SU-DHL-6 (cell line): Measurements from ENCODE around the gene PDZRN3.

Experiments used
- H2AFZ ChIP-seq: fragments of 200-600 bp; sonication (generic); 2 replicates; pipeline ENCODE4 v1.6.1; 2014; ENCODE audit warnings: low read depth, mild to moderate bottlenecking, moderate library complexity, mixed read lengths, antibody characterized with exemption, low read length; ENCODE audit not compliant: severe bottlenecking
- H3F3A ChIP-seq: fragments of 200-600 bp; shearing (Covaris generic); 2 replicates; pipeline ENCODE4 v1.6.0; 2016; ENCODE audit warnings: antibody characterized with exemption, mild to moderate bottlenecking; ENCODE audit not compliant: insufficient read depth
- H3K27ac ChIP-seq: fragments of 200-600 bp; sonication (generic); 2 replicates; pipeline ENCODE4 v1.5.1; 2016; ENCODE audit warnings: low read depth, mild to moderate bottlenecking, low read length, moderate library complexity, mixed read lengths
- H3K27me3 ChIP-seq: fragments of 200-600 bp; sonication (generic), shearing (Covaris generic); 2 replicates; pipeline ENCODE4 v1.6.0; 2014; ENCODE audit warnings: mild to moderate bottlenecking, low read length
- H3K36me3 ChIP-seq: fragments of 200-600 bp; sonication (generic); 2 replicates; pipeline ENCODE4 v1.6.1; 2014; ENCODE audit warnings: mild to moderate bottlenecking, low read length, mixed read lengths
- H3K4me2 ChIP-seq: fragments of 300-600, 200-600 bp; shearing (Covaris generic), sonication (generic); 2 replicates; pipeline ENCODE4 v1.6.0; 2014; ENCODE audit warnings: low read length, low read depth, mild to moderate bottlenecking; ENCODE audit not compliant: poor library complexity, severe bottlenecking
- H3K4me3 ChIP-seq: fragments of 200-600 bp; sonication (generic); 2 replicates; pipeline ENCODE4 v1.5.1; 2014; ENCODE audit warnings: antibody characterized with exemption, low read length, mild to moderate bottlenecking, mixed read lengths; ENCODE audit not compliant: insufficient read depth, poor library complexity, severe bottlenecking
- H3K79me2 ChIP-seq: fragments of 200-600 bp; sonication (generic); 2 replicates; pipeline ENCODE4 v1.6.1; 2014; ENCODE audit warnings: mild to moderate bottlenecking, low read length, moderate library complexity; ENCODE audit not compliant: insufficient read depth
- H3K9ac ChIP-seq: fragments of 200-600 bp; sonication (generic); 2 replicates; pipeline ENCODE4 v1.7.0; 2014; ENCODE audit warnings: mild to moderate bottlenecking, low read length
- H3K9me2 ChIP-seq: fragments of 200-600 bp; sonication (generic); replicated peaks from 2 replicates; pipeline ENCODE4 v1.6.1; 2014; ENCODE audit warnings: low read length; ENCODE audit not compliant: insufficient read depth
- H3K9me3 ChIP-seq: fragments of 200-600 bp; sonication (generic); 2 replicates; pipeline ENCODE4 v1.6.1; 2014; ENCODE audit warnings: low read length, mixed read lengths; ENCODE audit not compliant: insufficient read depth
- H4K20me1 ChIP-seq: fragments of 200-600 bp; sonication (generic); 2 replicates; pipeline ENCODE4 v1.6.1; 2014; ENCODE audit warnings: low read depth, mild to moderate bottlenecking, antibody characterized with exemption, low read length, moderate library complexity, mixed read lengths
- CTCF ChIP-seq: fragments of 200-600 bp; sonication (generic); IDR thresholded peaks from one replicate; pipeline ENCODE4 v1.5.1; 2017; ENCODE audit warnings: antibody characterized with exemption, mild to moderate bottlenecking, low read length, moderate library complexity; ENCODE audit not compliant: insufficient read depth, poor library complexity, severe bottlenecking
- EZH2phosphoT487 ChIP-seq: fragments of 200-600 bp; sonication (generic), shearing (Covaris generic); conservative IDR thresholded peaks from 2 replicates; pipeline ENCODE4 v1.6.1; 2018; ENCODE audit warnings: mild to moderate bottlenecking, antibody characterized with exemption, low read length, moderate library complexity, mixed read lengths

PDZRN3 gene

DNA sequence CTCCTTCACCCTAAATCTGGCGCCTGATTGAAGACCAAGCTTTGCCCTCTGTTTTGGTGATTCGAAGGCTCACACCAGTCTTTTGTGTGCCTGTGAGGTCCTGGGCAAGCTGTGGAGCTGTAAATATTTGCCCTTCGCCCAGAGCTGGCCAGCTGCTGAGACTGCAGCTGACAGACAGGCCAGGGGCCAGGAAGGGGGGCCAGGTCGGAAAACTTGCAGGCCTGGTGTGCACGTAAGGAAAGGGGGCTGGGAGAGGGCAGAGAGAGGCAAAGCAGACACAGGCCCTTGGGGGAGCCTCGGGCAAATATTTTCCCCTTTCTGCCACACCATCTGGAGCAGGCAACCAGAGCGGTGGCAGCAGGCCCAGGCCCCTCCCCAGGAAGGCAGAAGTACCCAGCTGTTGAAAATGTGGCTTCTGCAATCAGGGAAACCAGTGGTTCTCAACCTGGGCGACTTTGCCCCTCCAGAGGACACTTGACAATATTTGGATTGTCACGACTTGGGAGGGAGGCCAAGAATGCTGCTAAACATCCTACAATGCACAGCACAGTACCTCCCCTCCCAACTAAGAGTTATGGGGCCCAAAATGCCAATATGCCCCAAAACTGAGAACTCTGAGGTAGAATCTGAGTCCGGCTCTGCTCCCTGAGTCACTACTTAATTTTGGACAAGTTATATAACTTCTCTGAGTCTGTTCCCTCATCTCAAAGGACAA is 2.5 kb downstream of the PDZRN3 start:
- Histone ChIP-seq H3K4me3 (no peak overlapping the region), H4K20me1 (no peaks in the 10 kb centered on the region), H3K27me3 (no peaks in the 10 kb centered on the region), H3K9ac (no peak overlapping the region), H3K9me2 (no peaks in the 10 kb centered on the region), H3K36me3 (no peaks in the 10 kb centered on the region), H3F3A (no peaks in the 10 kb centered on the region), H3K9me3 (no peaks in the 10 kb centered on the region), H3K4me2 (no peak overlapping the region), H3K27ac (no peak overlapping the region), H2AFZ (no peak overlapping the region), H3K79me2 (no peaks in the 10 kb centered on the region)
- TF ChIP-seq CTCF (no peak), EZH2phosphoT487 (no peak)

- H3K4me3 ChIP-seq, result no peak overlapping the region
- H3K4me2 ChIP-seq, result no peak overlapping the region
- H3K9me3 ChIP-seq, result no peaks in the 10 kb centered on the region
- H3K9ac ChIP-seq, result no peak overlapping the region
- no peak overlapping the region for H3K27ac ChIP-seq
- no peaks in the 10 kb centered on the region for H4K20me1 ChIP-seq
- H3F3A ChIP-seq, result no peaks in the 10 kb centered on the region
- no peaks in the 10 kb centered on the region for H3K27me3 ChIP-seq
- no peak overlapping the region for H2AFZ ChIP-seq
- H3K36me3 ChIP-seq, result no peaks in the 10 kb centered on the region
- no peak for TF ChIP-seq EZH2phosphoT487
- no peak for TF ChIP-seq CTCF
- no peaks in the 10 kb centered on the region for H3K79me2 ChIP-seq
- H3K9me2 ChIP-seq, result no peaks in the 10 kb centered on the region
Observed at GRCh38 chr3:73621388-73621787, 3.4 kb downstream of the PDZRN3 start.

- H3K9me2 ChIP-seq, result no peaks in the 10 kb centered on the region
- H3F3A ChIP-seq, result no peaks in the 10 kb centered on the region
- TF ChIP-seq CTCF (no peak), EZH2phosphoT487 (no peak)
- H3K36me3 ChIP-seq, result no peaks in the 10 kb centered on the region
- H3K4me3 ChIP-seq, result no peak overlapping the region
- H4K20me1 ChIP-seq, result no peaks in the 10 kb centered on the region
- no peak overlapping the region for H2AFZ ChIP-seq
- H3K9ac ChIP-seq, result no peak overlapping the region
- H3K9me3 ChIP-seq, result no peaks in the 10 kb centered on the region
- H3K4me2 ChIP-seq, result no peak overlapping the region
- H3K79me2 ChIP-seq, result no peaks in the 10 kb centered on the region
- H3K27me3 ChIP-seq, result no peaks in the 10 kb centered on the region
- H3K27ac ChIP-seq, result no peak overlapping the region
Observed at GRCh38 chr3:73618461-73618860, 6.3 kb downstream of the PDZRN3 start.
